Testis (tissue), 2 donors: ENCODE measurements around the gene SVIP.

Source experiments
- POLR2A ChIP-seq: fragments of 450-650 bp; IDR thresholded peaks from one replicate; pipeline ENCODE4 v1.6.1; 2017; ENCODE audit warnings: antibody characterized with exemption, mild to moderate bottlenecking, moderate library complexity
- TF ChIP-seq, protein P1 (sequence below), 3 experiments: fragments of 450-650 bp in 2 of 3; fragments of 200-600 bp in 1 of 3; sonication (generic) in 1 of 3; IDR thresholded peaks; one replicate each; pipeline ENCODE4 v1.5.1; 2016 to 2019; ENCODE audit warnings: antibody characterized with exemption in 3 of 3, mild to moderate bottlenecking in 2 of 3, moderate library complexity in 1 of 3

DNA sequence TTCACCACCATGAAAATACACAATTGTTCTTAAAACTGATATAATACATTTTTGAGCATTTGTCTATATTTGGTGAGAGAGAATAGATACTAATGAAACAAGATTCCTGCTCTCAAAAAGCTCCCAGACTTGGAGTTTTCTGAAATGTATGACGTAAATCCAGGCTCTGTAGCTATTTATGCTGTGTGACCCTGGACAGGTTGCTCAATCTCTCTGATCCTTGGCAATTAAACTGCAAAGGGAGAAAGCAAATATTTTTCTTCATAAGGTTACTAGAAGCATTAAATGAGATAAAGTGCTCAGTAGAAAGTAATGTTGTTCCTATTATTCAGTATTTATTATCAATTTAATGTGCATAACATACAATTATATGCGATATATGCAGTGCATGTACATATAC is 42.5 kb downstream of the SVIP start:
- TF ChIP-seq, protein P1, sequence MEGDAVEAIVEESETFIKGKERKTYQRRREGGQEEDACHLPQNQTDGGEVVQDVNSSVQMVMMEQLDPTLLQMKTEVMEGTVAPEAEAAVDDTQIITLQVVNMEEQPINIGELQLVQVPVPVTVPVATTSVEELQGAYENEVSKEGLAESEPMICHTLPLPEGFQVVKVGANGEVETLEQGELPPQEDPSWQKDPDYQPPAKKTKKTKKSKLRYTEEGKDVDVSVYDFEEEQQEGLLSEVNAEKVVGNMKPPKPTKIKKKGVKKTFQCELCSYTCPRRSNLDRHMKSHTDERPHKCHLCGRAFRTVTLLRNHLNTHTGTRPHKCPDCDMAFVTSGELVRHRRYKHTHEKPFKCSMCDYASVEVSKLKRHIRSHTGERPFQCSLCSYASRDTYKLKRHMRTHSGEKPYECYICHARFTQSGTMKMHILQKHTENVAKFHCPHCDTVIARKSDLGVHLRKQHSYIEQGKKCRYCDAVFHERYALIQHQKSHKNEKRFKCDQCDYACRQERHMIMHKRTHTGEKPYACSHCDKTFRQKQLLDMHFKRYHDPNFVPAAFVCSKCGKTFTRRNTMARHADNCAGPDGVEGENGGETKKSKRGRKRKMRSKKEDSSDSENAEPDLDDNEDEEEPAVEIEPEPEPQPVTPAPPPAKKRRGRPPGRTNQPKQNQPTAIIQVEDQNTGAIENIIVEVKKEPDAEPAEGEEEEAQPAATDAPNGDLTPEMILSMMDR (IDR thresholded peaks at IDR 0.05) = no peak
- no peak for TF ChIP-seq POLR2A
